IPS-NIHi7 (cell line): ENCODE measurements around the gene PRSS27.

Experiments used
- DNase-seq: peaks from one replicate; pipeline ENCODE4 v3.0.0; 2012; ENCODE audit warnings: mixed read lengths; ENCODE audit errors: extremely low spot score

The PRSS27 gene

GRCh38 chr16:2720064-2720457 lies at the start of gene PRSS27:
TSS of gene PRSS27 (minus strand) at chr16:2720224. CDS start at chr16:2720160, 64 bp downstream.
- no peak for DNase-seq

GRCh38 chr16:2769675-2770056 lies 49.6 kb upstream of the PRSS27 start:
- no peak for DNase-seq

- no peak for DNase-seq
Measured at GRCh38 chr16:2769100-2769529, 49.1 kb upstream of the PRSS27 start.

- DNase-seq, result no peak
Measured at GRCh38 chr16:2768403-2769089, 48.5 kb upstream of the PRSS27 start.

- DNase-seq, result no peak
Measured at GRCh38 chr16:2767891-2768290, 47.9 kb upstream of the PRSS27 start.

- no peak for DNase-seq
Measured at GRCh38 chr16:2767140-2767731, 47.2 kb upstream of the PRSS27 start.

- DNase-seq, result no peak
Measured at GRCh38 chr16:2766430-2767139, 46.6 kb upstream of the PRSS27 start.

- no peak for DNase-seq
Measured at GRCh38 chr16:2765462-2766404, 45.7 kb upstream of the PRSS27 start.

- DNase-seq, result no peak
Measured at GRCh38 chr16:2764718-2765117, 44.7 kb upstream of the PRSS27 start.

- no peak for DNase-seq
Measured at GRCh38 chr16:2763173-2763572, 43.1 kb upstream of the PRSS27 start.

GRCh38 chr16:2762711-2763110 lies 42.7 kb upstream of the PRSS27 start:
- DNase-seq, result no peak

GRCh38 chr16:2761886-2762583 lies 42.0 kb upstream of the PRSS27 start:
- no peak for DNase-seq

GRCh38 chr16:2761472-2761871 lies 41.4 kb upstream of the PRSS27 start:
- no peak for DNase-seq

- DNase-seq, result no peak
Measured at GRCh38 chr16:2757344-2757743, 37.3 kb upstream of the PRSS27 start.

- no peak for DNase-seq
Measured at GRCh38 chr16:2756288-2757015, 36.4 kb upstream of the PRSS27 start.

- no peak for DNase-seq
Measured at GRCh38 chr16:2755158-2755557, 35.1 kb upstream of the PRSS27 start.

GRCh38 chr16:2753733-2754020 lies 33.7 kb upstream of the PRSS27 start:
- DNase-seq, result no peak

- DNase-seq, result peak; percentile 83
Measured at GRCh38 chr16:2752850-2753732, 33.1 kb upstream of the PRSS27 start.

- peak; percentile 95 for DNase-seq
Measured at GRCh38 chr16:2752035-2752849, 32.2 kb upstream of the PRSS27 start, which contains the start of gene SRRM2. TSS of gene SRRM2 (plus strand) at chr16:2752638. CDS start at chr16:2756365, 3,727 bp downstream.
